GM21515 (cell line): Measurements from ENCODE around the gene DRG1.
"Not testable (repeated sequence)": the region's sequence is repeated elsewhere in the genome, so short reads cannot be mapped to it uniquely, and the experiment has no call there.

Experiments
- ATAC-seq: cut with Tn5 transposase; IDR thresholded peaks from one replicate; pipeline ENCODE4 v1.9.1; 2021; ENCODE audit not compliant: unreplicated experiment

Gene DRG1, protein sequence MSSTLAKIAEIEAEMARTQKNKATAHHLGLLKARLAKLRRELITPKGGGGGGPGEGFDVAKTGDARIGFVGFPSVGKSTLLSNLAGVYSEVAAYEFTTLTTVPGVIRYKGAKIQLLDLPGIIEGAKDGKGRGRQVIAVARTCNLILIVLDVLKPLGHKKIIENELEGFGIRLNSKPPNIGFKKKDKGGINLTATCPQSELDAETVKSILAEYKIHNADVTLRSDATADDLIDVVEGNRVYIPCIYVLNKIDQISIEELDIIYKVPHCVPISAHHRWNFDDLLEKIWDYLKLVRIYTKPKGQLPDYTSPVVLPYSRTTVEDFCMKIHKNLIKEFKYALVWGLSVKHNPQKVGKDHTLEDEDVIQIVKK

DNA sequence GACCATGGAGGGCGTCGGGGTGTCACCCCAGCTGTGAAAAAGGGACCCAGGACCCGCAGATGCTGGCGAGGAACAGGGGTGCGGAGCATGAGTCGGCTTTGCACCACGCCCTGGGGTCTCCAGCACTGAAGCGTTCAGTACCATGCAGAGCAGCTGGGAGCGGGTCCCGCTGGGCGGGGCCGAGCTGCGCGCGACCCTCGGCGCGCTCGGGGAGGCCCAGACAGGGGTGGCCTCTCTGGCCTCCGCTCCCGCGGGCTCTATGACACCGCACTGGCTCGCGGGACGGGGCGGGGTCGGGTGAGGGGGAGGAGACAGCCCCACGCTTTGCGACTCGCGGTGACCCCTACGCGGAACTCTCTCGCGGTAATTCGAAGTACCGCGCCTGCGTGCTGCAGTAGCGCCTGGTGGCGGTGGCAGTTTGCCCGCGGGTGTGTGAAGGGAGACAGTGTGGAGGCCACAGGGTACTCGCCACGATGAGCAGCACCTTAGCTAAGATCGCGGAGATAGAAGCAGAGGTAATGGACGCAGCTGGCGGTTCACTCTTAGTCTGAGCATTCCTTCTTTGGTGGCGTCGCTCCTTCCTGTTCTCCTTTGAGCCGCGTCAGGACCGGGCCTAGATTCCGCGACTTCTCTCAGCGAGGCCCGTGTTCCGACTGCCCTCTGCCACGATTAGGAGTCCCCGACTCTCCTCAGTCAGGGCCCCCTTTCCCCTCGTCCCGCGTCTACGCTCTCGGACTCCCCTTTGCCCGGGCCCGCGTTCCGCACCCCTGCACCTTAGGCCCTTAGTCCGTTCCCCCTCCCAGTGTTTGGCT, at the start of gene DRG1:
Gene DRG1 (plus strand): TSS at position 394 of the 812 bp plus-strand sequence. CDS start 80 bp downstream, at position 474.
- peak; percentile 90 for ATAC-seq

DNA sequence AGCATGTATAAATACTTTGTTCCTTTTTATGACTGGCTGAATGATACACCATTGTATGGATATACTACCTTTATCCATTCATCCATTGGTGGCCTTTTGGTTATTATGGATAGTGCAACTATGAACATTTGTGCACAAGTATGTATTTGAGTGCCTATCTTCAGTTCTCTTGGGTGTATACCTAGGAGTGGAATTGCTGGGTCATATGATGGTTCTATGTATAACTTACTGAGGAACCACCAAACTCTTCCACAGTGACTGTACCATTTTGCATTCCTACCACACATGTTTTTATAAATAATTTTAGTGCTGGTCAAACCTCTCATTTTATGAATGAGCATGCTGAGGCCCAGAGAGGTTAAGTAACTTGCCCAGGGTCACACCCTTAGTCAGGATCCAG, 49.4 kb upstream of the DRG1 start:
- ATAC-seq: no peak

DNA sequence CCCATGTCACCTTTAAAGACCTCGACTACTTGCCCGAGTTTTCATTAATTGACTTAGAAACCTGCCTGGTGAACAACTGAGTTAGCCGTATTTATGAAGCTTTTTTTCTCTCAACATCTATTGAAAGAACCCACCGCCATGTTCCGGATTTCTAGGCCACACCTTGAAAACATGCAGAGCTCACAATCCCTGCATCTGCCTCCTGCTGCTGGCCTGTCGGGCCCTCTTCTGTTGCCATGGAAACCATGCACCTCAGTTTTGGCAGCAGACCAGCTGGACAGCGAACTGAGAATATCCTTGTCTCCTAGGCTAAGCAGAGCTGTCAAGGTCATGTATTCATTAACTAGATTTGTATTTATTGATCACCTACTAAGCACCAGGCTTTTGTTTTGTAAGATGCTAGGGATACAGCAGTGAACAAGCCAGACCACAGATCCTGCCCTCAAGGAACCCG, 49.0 kb upstream of the DRG1 start:
- ATAC-seq: no peak

DNA sequence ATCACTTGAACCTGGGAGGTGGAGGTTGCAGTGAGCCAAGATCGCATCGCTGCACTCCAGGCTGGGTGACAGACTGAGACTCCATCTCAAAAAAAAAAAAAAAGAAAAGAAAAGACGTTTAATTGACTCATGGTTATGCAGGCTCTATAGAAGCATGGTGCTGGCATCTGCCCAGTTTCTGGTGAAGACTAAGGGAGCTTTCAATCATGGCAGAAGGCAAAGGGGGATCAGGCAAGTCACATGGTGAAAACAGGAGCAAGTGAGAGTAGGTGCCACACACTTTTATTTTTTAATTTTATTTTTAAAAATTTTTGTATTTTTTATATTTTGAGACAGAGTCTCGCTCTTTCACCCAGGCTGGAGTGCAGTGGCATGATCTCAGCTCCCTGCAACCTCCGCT, 44.9 kb upstream of the DRG1 start:
- ATAC-seq: no peak

GRCh38 chr22:31360029-31360428, 39.4 kb upstream of the DRG1 start:
- no peak for ATAC-seq

DNA sequence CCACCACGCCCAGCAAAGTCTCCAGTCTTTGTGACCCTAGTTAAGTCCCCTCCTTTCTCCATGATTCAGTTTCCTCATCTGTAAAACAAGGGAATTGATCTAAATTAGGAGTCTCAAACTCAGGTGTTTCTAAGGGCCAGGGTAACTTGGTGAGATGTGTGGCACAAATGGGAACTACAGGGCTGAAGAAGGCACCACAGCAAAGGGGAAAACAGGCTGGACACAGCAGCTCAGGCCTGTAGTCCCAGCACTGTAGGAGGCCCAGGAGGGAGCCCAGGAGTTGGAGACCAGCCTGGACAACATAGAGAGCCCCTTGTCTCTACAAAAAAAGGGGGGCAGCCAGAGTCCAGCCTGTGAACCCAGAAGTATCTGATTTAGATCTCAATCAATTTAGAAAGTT, 37.7 kb upstream of the DRG1 start:
- ATAC-seq: no peak

- ATAC-seq: no peak
Observed at GRCh38 chr22:31363885-31364465, 35.4 kb upstream of the DRG1 start.

GRCh38 chr22:31367426-31367825, 32.0 kb upstream of the DRG1 start:
- ATAC-seq: no peak

GRCh38 chr22:31377612-31378011, 21.8 kb upstream of the DRG1 start:
- ATAC-seq: no peak

DNA sequence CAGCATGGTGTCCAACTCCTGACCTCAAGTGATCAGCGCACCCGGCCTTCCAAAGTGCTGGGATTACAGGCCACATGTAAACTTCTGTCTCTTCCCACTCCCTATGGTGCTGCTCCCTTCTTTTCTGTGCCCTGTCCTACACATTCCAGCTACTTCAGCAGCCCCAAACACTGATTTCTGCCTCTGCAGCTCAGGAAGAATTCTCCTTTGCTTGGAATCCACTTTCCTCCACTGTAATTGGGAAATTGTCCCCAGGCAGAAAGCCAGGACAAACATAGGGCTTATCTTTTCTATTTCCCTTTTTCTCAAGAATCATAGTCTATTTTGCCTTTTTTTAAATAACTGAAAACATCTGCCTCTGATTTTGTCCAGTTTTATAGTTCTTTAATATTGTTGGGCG, 21.3 kb upstream of the DRG1 start:
- no peak for ATAC-seq

DNA sequence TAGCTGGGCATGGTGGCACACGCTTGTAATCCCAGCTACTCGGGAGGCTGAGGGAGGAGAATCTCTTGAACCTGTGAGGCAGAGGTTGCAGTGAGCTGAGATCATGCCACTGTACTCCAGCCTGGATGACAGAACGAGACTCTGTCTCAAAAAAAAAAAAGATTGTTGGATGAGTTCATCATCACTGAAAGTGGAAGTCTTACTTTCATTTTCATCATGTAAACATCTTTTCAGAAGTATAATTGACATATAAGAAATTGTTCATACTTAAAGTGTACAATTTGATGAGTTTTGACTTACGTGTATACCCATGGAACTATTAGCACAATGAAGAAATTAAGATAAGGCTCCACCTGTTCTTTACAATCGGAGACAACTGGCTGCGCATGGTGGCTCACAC, 20.8 kb upstream of the DRG1 start:
- ATAC-seq: not testable (repeated sequence)

GRCh38 chr22:31393893-31394292, 5.5 kb upstream of the DRG1 start:
- ATAC-seq: no peak

- ATAC-seq: no peak
Observed at GRCh38 chr22:31394326-31394725, 5.1 kb upstream of the DRG1 start.

DNA sequence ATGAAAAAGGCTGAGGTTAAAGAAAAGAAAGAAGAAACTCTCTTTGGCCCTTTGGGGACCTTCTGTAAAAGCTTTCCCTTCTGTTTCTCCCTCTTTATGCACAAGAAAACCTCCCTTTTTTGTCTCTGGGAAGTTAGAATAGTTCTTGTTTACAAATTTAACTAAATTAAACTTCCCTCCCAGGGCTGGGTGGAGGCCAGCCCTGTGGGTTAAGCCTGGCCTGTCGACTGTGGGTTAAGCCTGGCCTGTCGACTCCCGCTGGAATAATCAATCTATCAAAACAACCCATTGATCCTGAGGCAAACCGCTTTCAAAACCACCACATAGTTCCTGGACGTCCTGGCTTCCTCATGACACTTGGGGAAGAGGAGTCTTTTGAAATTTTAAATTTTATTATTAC, 1.2 kb upstream of the DRG1 start:
- no peak for ATAC-seq

DNA sequence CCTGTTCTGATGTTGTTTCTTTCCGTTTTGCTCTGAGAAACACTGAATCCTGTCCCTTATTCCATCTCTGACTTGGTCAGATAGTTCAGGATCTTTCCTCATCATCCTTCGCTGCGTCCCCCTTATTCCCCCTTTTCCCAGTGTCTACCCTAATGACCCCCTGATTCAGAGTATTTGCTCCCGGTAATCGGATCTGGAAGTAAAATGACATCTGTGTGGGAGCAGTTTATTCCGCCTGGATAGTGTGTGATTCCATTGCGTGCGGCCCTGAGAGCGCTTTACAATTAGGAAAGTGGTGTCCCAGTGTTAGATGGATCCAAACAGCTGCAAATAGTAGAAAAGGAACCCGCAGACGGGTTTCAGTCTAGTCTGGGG, 606 bp downstream of the DRG1 start:
- ATAC-seq: no peak

- not testable (repeated sequence) for ATAC-seq
Observed at GRCh38 chr22:31402350-31402749, 2.9 kb downstream of the DRG1 start.

GRCh38 chr22:31425331-31426050, 26.1 kb downstream of the DRG1 start:
- ATAC-seq: no peak

DNA sequence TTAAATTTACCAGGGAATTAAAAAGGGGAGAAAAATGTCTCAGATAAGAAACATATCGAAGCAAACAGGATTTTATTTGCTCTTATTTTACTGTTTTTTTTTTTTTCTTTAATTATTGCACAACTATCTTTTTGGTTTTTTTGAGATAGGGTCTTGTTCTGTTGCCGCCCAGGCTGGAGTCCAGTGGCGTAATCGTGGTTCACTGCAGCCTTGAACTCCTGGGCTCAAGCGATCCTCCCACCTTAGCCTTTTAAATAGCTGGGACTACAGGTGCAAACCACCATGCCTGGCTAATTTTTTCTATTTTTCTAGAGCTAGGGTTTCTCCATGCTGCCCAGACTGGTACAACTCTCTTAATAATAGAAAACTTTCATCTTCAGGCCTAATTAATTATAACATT, 32.5 kb downstream of the DRG1 start:
- ATAC-seq: no peak

DNA sequence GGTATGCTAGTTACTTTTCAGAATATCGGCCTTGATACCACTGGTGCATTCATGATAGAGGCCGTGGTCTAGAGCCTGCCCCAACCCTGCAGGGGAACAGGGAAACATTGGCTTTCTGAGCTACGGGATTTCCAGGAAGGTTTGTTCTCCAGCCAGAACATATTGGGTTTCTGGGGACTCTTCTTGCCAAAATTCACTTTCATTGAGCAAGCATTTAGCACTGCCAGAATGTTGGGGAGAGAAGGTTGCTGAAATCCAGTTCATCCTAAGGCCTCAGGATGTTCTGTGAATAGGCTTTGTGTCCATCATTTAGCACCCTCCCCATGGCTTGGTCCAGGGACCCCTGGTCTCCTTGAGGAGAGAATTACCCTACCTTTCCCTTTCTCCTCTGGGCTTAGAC, 36.7 kb downstream of the DRG1 start:
- ATAC-seq: no peak

GRCh38 chr22:31439808-31440207, 40.4 kb downstream of the DRG1 start:
- ATAC-seq: no peak

GRCh38 chr22:31440681-31441080, 41.3 kb downstream of the DRG1 start:
- no peak for ATAC-seq
